Lower leg skin (tissue), 4 donors: ENCODE results near the gene TPO. TPM values are rescaled to one million over a fixed set of nuclear protein-coding genes. Genes with fewer than 3 reads are reported as not detected.

ENCODE experiments used
- DNase-seq, 2 donors: peaks; one replicate each; pipeline ENCODE4 v3.0.0-alpha.2; 2019; ENCODE audit warnings: low spot score in 2 of 2
- H3K4me3 ChIP-seq: fragments of 200-600 bp; sonication (generic); 2 replicates; pipeline ENCODE4 v1.5.1; 2017; ENCODE audit warnings: mild to moderate bottlenecking, low read depth; ENCODE audit not compliant: poor library complexity, severe bottlenecking
- POLR2A ChIP-seq, 2 donors: fragments of 450-650 bp; IDR thresholded peaks; one replicate each; pipeline ENCODE4 v1.6.1; 2016 to 2017; ENCODE audit warnings: antibody characterized with exemption in 2 of 2, mild to moderate bottlenecking in 1 of 2, moderate library complexity in 1 of 2
- WGBS, 2 donors: methylation state at CpG; one replicate each; pipeline ENCODE4 v1.1.5; 2018; 5-methylcytosine and 5-hydroxymethylcytosine counted together
- intact Hi-C: fragments of 100-400 bp; cut with DNase I; formaldehyde crosslinking; loops from one replicate; pipeline ENCODE4 v1.15.0; 2023; ENCODE audit warnings: low total_unique reads
- total RNA-seq, 4 donors: library from RNA; depleted of rRNA; stranded (reverse); fragments of >200 nt; gene quantifications; one replicate each; pipeline ENCODE4 v1.1.0, GENCODE V29; 2016
- TF ChIP-seq, protein P1 (sequence below), 3 donors: fragments of 450-650 bp; IDR thresholded peaks; one replicate each; pipeline ENCODE4 v1.5.1; 2016; ENCODE audit warnings: antibody characterized with exemption in 3 of 3, mild to moderate bottlenecking in 3 of 3, moderate library complexity in 2 of 3

Gene TPO
- total RNA-seq, 4 donors from 2014 or later, result 0.64 to 5.9 (median 2.2) TPM

DNA sequence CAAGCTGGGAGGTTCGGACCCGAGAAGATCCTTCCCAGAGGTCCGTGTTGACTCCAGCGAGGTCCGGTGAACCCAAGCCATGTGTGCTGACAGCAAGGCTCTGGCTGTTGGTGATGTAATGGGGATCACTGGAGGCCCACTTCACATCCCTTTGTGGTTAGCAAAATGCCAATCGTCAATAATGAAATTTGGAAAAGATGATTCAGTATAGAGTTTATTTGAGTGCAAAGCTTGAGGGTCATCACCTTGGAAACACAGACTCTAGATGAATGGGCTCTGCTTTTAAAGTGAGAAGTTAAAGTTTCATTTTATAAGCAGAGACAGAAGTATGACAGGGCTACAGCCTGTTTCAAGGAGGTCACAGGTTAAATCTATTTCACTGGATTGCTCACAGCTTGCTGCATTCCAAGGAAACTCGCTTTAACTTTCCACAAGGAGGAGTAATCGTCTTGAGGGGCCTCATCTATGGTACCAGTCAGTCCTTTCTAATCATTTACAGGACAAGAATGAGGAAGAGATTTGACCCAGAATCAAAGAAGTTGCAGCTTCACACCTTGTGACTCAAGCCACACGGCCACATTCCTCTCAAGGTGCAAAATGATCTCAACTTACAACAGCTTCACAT is 140.5 kb downstream of the TPO start:
- intact Hi-C loops, result no loop called here
- WGBS, 2 donors, result 62 to 67% methylated on average over 9 of the region's 9 CpGs
- no peak overlapping the region for H3K4me3 ChIP-seq
- TF ChIP-seq, protein P1, sequence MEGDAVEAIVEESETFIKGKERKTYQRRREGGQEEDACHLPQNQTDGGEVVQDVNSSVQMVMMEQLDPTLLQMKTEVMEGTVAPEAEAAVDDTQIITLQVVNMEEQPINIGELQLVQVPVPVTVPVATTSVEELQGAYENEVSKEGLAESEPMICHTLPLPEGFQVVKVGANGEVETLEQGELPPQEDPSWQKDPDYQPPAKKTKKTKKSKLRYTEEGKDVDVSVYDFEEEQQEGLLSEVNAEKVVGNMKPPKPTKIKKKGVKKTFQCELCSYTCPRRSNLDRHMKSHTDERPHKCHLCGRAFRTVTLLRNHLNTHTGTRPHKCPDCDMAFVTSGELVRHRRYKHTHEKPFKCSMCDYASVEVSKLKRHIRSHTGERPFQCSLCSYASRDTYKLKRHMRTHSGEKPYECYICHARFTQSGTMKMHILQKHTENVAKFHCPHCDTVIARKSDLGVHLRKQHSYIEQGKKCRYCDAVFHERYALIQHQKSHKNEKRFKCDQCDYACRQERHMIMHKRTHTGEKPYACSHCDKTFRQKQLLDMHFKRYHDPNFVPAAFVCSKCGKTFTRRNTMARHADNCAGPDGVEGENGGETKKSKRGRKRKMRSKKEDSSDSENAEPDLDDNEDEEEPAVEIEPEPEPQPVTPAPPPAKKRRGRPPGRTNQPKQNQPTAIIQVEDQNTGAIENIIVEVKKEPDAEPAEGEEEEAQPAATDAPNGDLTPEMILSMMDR (IDR thresholded peaks at IDR 0.05), result no peak
- TF ChIP-seq POLR2A (IDR thresholded peaks at IDR 0.05), result no peak
- no peak for DNase-seq

GRCh38 chr2:1556286-1556685 is 143.0 kb downstream of the TPO start:
- DNase-seq, result peak in 1 of 2 donors; percentile 68
- TF ChIP-seq, protein P1 (IDR thresholded peaks at IDR 0.05), result no peak
- TF ChIP-seq POLR2A (IDR thresholded peaks at IDR 0.05), result no peak
- intact Hi-C loops, result no loop called here
- no peak overlapping the region for H3K4me3 ChIP-seq
- WGBS, 2 donors, result 63 to 71% methylated on average over 9 of the region's 9 CpGs

DNA sequence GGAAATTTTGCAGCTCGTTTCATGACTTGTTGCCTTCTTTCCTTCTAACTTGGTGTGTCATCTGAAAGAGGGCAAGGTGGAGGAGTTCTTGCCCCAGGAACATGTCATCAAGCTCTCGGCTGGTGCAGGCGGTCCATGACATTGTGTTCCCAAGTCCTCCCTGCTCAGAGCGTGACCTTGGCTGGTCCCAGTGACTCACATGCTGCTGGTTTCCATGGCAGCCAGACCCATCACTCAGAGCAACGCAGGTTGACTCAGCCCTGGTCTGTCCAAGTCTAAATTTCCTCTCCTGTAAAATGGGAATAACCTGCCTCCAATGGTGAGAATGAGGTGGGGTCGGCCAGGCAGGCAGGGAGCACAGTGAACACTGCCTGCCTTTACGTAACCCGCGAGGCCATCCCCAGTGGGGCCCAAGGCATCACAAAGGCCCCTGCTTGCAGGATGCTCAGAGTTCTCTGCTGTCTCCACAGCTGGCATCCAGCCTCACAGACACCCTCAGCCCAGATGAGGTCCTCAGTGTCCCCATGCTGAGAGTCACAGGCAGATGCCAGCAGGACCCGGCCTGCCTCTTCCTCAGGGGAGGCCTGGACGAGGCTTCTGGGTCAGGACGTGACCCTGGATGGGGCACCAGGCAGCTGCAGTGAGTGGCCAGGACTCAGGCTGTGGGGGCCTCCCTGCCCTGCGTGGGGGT is 143.7 kb downstream of the TPO start:
- intact Hi-C loops, result no loop called here
- WGBS, 2 donors, result 79 to 81% methylated on average over 13 of the region's 13 CpGs
- TF ChIP-seq, protein P1 (IDR thresholded peaks at IDR 0.05), result no peak
- TF ChIP-seq POLR2A (IDR thresholded peaks at IDR 0.05), result no peak
- peak in 1 of 2 donors; percentile 81 for DNase-seq
- no peak overlapping the region for H3K4me3 ChIP-seq

DNA sequence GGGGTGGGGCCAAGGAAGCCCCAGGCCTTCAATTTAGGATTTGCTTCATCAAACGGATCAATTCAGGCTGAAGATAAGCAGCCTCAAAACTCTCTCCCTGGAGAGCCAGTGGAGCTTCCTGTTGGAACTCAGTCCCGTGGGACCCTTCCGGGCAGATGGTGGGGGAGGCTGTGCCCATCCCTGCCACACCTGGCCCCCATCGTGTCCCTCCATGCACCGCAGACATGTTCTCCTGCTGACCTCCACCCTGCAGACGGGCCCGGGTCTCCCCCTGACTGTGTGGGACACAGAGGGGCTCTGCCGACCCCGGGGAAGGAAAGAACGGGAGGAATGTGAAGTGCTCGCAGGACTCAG is 144.2 kb downstream of the TPO start:
- peak in 1 of 2 donors; percentile 72 for DNase-seq
- intact Hi-C loops, result no loop called here
- TF ChIP-seq POLR2A (IDR thresholded peaks at IDR 0.05), result no peak
- TF ChIP-seq, protein P1 (IDR thresholded peaks at IDR 0.05), result no peak
- no peak overlapping the region for H3K4me3 ChIP-seq
- 81 to 88% methylated on average over 11 of the region's 11 CpGs for WGBS, 2 donors

DNA sequence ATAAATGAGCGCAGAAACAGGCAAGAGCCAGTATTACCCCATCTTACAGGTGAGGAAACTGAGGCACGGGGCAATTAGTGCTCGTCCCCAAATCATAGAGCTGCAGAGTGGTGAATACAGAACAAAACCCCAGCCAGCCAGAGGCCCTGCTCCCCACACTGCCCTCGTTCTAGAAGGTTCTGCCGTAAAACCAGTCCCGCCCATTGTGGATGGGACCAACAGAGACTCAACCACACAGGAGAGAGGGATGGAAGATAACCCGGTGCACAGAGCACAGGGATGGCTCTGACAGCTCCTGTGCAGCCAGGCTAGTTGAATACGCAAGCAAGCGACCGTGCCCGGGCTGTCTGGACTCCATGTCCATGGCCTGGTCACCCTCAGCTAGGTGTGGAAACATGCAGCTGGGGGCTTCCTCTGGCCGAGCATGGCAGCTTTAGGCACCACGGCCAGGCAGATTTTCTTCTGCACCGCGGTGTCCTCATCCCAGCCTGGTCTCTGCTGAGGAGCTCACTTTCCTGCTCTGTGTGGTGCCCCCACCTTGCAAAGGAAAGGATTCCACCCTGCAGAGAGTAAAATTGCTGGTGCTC is 146.4 kb downstream of the TPO start:
- H3K4me3 ChIP-seq, result no peak overlapping the region
- 91 to 96% methylated on average over 15 of the region's 15 CpGs for WGBS, 2 donors
- no peak for TF ChIP-seq POLR2A (IDR thresholded peaks at IDR 0.05)
- TF ChIP-seq, protein P1 (IDR thresholded peaks at IDR 0.05), result no peak
- intact Hi-C loops, result no loop called here
- peak in 1 of 2 donors; percentile 83 for DNase-seq
